ENCODE data around the gene ERO1A.

GRCh38 chr14:52729925-52730708, 34.8 kb upstream of the ERO1A start, which contains the start of gene STYX:
- no peak for TF ChIP-seq YY1 (IDR thresholded peaks at IDR 0.05; ENCODE audit: insufficient read depth, insufficient read length)
- no peak for TF ChIP-seq ZNF274 (IDR thresholded peaks at IDR 0.05; ENCODE audit: low read depth, low read length)
